Memory B cell (primary cell): ENCODE data around the gene SHH.
A peak's percentile ranks its signal among the peaks of the same experiment; 100 is the strongest.

ENCODE experiments used
- ATAC-seq: fragments of 150-1000 bp; cut with Tn5 transposase; 2 replicates; pipeline ENCODE4 v1.10.0; 2021; ENCODE audit warnings: low read depth, mild to moderate bottlenecking, moderate library complexity
- DNase-seq, 2 donors: peaks; one replicate each; pipeline ENCODE4 v3.0.0; 2022; ENCODE audit warnings: low spot score in 2 of 2
- H3K27ac Mint-ChIP-seq: one replicate; pipeline ENCODE4 v1.8.0; 2022; ENCODE audit warnings: mild to moderate bottlenecking, moderate library complexity, mixed read lengths
- H3K27me3 Mint-ChIP-seq: one replicate; pipeline ENCODE4 v1.8.0; 2022; ENCODE audit warnings: mixed read lengths
- H3K36me3 Mint-ChIP-seq: one replicate; pipeline ENCODE4 v1.8.0; 2022; ENCODE audit warnings: mild to moderate bottlenecking, mixed read lengths
- H3K4me1 Mint-ChIP-seq: one replicate; pipeline ENCODE4 v1.8.0; 2022; ENCODE audit warnings: mixed read lengths
- H3K4me3 Mint-ChIP-seq: one replicate; pipeline ENCODE4 v1.8.0; 2022; ENCODE audit warnings: mild to moderate bottlenecking, moderate library complexity, mixed read lengths
- H3K9me3 Mint-ChIP-seq: one replicate; pipeline ENCODE4 v1.8.0; 2022; ENCODE audit warnings: mixed read lengths

The SHH gene

DNA sequence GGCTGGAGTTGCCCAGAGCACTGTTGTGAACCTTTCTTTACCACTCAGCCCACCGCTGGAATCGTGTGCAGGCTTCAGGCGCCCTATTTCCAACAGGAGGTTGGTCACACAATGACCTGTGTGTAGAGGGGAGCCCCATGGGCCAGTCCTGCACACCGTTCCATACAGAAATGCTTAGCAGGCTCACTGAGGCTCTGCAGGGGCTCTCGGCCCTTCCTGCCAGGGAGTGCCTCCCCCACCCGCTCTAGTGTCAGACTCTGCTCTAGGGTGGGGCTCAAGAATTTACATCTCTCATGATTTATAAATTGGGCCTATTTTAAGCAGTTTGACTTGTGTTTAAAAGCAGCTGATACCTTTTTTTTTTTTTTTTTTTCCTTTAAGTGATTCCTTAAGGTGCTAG is 42.0 kb downstream of the SHH start:
- Mint-ChIP-seq H3K4me1 (peaks cover 5% of the 10 kb centered on the region), H3K9me3 (no peaks in the 10 kb centered on the region), H3K4me3 (no peak overlapping the region), H3K36me3 (peaks cover 31% of the 10 kb centered on the region), H3K27me3 (no peaks in the 10 kb centered on the region), H3K27ac (no peak overlapping the region)
- ATAC-seq: no peak
- DNase-seq: no peak

DNA sequence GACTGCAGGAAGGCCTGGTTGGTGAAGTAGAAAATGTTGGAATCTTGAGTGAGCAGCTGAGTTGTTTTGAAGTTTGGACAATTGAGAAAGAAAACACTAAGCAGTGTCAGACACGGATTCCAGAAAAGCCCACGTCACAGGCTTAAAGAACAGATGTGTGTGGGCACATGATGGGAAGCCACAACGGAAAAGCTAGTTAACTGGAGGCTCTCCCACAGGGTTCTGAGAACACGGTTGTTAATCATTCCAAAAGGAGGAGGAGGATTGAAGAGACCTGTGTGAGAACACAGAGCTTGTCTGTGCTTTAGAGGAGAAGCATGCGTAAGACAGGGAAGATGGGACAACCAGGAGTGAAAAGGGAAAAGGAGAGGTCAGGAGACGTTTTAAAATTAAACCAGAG is 42.6 kb downstream of the SHH start:
- ATAC-seq: no peak
- Mint-ChIP-seq H3K27ac (no peak overlapping the region), H3K27me3 (no peaks in the 10 kb centered on the region), H3K4me3 (no peak overlapping the region), H3K9me3 (no peaks in the 10 kb centered on the region), H3K4me1 (peaks cover 5% of the 10 kb centered on the region), H3K36me3 (peaks cover 26% of the 10 kb centered on the region)
- no peak for DNase-seq

DNA sequence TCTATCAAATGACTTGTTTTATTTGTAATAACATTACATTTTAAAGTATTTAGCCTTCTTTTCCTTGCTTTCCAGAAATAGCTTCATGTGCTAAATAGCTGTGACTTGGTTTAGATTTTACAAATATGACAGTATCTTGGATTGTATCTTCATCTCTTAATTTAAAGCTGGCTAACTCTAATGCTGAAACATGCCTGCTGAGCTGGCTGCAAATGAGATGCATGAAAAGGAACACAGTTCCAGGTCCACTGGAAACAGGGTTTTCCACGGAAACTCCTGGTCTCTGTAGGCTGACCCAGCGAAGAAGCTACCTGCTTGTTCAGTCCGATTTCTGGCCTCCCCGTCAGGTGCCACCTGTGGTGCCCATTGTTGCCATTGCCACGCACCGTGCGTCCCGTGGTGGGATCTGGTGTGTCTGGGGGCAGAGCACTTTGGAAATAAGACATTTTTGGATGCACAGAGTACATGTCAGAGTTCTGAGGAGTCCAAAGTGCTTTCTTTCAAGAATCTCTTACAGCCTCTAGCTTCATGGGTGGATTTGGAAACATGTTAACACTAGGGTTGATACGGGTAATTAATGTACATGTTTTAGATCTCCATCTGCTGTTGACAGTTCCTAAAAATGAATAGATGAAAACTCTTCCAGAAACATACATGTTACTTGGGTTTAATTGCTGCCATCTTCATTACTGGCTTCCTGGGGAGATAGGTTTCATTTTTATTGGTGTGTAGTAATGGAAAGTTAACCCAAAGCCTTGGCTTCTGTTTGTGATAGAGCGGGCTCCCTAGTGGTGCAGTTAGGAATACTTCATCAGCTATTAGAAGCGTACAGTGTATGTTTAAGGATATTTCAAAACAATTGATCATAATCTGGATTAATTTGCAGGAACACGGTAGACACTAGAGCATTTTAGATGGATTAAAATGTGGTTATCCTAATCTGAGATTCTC is 45.0 kb downstream of the SHH start:
- no peak overlapping the region for H3K4me3 Mint-ChIP-seq
- no peaks in the 10 kb centered on the region for H3K27me3 Mint-ChIP-seq
- peaks cover 20% of the 10 kb centered on the region for H3K4me1 Mint-ChIP-seq
- peaks cover 28% of the 10 kb centered on the region for H3K36me3 Mint-ChIP-seq
- peak overlapping the region; percentile 36 for H3K27ac Mint-ChIP-seq
- DNase-seq (no peak), ATAC-seq (no peak)
- no peaks in the 10 kb centered on the region for H3K9me3 Mint-ChIP-seq

DNA sequence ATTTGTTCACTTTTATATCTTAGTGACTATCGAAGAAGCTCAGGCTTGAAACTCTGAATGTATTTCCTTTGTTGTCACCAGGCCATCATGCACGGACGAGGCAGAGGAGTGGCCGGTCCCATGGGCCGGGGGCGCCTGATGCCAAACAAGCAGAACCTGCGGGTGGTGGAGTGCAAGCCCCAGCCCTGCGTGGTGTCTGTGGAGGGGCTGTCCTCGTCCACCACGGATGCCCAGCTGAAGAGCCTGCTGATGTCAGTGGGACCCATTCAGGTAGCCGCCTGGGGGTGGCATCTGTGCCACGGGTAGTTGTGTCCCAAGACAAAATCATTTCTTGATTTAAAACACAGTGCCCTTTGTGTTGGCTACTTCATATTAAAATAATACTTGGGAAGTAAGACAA is 45.9 kb downstream of the SHH start:
- DNase-seq (no peak), ATAC-seq (no peak)
- peaks cover 26% of the 10 kb centered on the region for H3K36me3 Mint-ChIP-seq
- no peak overlapping the region for H3K4me3 Mint-ChIP-seq
- no peak overlapping the region for H3K27ac Mint-ChIP-seq
- H3K9me3 Mint-ChIP-seq: no peaks in the 10 kb centered on the region
- peaks cover 22% of the 10 kb centered on the region for H3K4me1 Mint-ChIP-seq
- no peaks in the 10 kb centered on the region for H3K27me3 Mint-ChIP-seq

DNA sequence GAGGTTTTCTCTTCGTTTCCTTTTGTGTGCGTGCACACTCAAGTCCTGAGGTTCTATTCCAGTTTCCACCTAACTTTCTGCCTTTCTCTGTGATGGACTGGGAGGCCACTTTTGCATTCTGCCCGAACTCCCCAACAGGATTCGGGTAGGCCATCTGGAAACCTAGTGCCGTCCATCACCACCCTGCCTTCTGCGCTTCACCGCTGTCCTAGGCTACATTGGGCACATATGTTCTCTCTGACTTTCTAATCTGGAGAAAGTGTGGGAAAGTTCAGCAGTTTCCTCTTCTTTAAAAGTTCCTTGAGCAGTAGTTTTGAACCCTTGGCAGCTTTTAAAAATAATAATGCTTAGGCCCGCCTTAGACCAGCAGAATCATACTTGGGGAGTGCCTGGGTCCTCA is 46.8 kb downstream of the SHH start:
- Mint-ChIP-seq H3K9me3 (no peaks in the 10 kb centered on the region), H3K4me3 (no peak overlapping the region), H3K4me1 (peaks cover 24% of the 10 kb centered on the region), H3K36me3 (peaks cover 20% of the 10 kb centered on the region), H3K27me3 (no peaks in the 10 kb centered on the region), H3K27ac (no peak overlapping the region)
- DNase-seq (no peak), ATAC-seq (no peak)

DNA sequence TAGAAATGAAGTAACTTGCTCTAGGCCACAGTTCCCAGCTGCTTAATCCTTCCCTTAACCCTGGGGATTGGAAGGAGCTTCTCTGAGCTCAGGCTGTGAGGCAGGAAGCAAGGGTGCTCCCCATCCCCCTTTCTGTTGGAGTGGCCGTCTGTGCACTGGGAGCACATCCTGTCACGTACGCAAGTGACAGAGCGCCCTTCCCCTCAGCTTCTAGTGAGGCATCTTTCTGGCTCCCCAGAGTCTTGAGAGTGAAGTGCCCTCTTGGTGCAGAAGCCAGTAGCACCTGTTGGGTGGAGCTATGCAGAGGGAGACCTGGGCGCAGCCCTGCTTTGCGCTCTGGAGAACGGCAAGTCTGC is 47.8 kb downstream of the SHH start:
- peak; percentile 48 for ATAC-seq
- peak overlapping the region; percentile 70 for H3K27ac Mint-ChIP-seq
- H3K4me3 Mint-ChIP-seq: peak overlapping the region; percentile 57
- H3K27me3 Mint-ChIP-seq: no peaks in the 10 kb centered on the region
- H3K36me3 Mint-ChIP-seq: peaks cover 24% of the 10 kb centered on the region
- no peaks in the 10 kb centered on the region for H3K9me3 Mint-ChIP-seq
- peaks cover 23% of the 10 kb centered on the region for H3K4me1 Mint-ChIP-seq
- DNase-seq: no peak

DNA sequence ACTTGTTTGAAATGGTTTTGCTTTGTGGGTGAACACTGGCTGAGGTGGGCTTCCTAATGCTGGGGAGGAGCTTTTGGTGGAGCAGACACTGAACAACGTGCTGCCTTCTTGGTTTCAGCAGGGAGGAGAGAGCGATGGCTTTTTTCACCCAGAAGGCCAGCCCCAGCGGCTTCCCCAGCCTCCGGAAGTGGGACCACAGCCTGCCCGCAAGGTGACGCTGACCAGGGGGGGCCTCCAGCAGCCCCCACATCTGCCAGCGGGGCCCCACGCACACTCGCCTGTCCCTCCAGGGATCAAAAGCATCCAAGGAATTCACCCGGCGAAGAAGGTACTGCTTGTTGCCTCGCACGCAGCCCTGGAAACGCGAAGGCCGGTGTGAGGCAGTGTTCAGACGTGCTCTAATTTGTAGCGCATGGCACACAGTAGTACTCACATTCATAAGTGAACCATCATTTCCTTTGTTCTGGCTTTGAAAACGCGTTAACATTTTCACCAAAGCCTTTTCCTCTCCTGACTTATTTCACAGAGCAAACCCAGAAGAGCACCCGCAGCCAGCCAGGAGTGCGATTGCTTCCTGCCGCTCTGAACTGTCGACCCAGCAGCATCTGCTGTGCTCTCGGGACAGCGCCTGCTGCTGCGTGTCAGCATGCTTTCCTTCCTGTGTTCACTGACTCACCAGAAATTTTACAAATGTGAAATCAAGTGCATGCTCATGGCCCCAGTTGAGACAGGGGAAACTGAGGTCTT is 48.4 kb downstream of the SHH start:
- Mint-ChIP-seq H3K9me3 (no peaks in the 10 kb centered on the region), H3K27me3 (no peaks in the 10 kb centered on the region), H3K36me3 (peaks cover 23% of the 10 kb centered on the region), H3K4me1 (peaks cover 23% of the 10 kb centered on the region), H3K27ac (peak overlapping the region; percentile 70), H3K4me3 (peak overlapping the region; percentile 57)
- DNase-seq: no peak
- ATAC-seq: peak; percentile 47

DNA sequence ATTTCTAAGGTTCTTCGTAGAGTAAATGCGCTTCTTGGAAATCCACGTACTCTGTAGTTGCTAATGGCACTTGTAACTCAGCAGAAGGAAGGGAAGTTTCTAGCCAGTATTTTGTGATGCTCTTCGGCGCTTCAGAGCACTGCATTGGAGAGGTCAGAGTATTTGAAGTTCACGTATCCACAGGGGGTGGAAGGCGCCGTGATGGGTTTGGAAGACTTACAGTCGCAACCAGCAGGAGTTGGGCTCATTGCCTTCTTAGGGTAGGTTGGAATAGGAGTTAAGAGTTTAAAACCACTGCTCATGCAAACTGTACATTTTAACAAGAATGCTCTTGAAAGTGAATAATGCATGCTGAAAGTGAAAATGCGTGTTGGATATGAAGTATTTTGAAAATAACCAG is 49.1 kb downstream of the SHH start:
- Mint-ChIP-seq H3K4me3 (no peak overlapping the region), H3K36me3 (peaks cover 21% of the 10 kb centered on the region), H3K27me3 (no peaks in the 10 kb centered on the region), H3K27ac (peak overlapping the region; percentile 46), H3K4me1 (peaks cover 21% of the 10 kb centered on the region), H3K9me3 (no peaks in the 10 kb centered on the region)
- DNase-seq (no peak), ATAC-seq (no peak)

DNA sequence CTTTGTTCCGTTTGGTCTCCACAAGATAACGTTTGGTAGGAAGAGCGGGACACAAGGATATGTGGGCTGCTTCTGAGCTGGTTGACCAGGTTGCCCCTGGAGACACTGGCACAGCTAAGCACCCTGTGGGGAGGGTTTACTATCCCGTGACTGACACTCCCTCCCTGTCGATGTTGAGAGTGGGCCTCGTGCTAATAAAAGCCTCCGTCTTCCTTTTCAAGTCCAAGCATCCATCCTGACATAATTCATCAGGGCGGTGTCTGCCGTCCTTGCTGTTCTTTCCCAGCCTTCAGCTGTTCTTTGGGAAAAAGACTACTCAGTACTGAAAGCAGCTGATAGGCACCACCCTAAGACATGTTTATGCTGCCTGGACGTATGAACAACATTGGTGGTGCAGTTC is 49.6 kb downstream of the SHH start:
- no peak for ATAC-seq
- no peaks in the 10 kb centered on the region for H3K9me3 Mint-ChIP-seq

DNA sequence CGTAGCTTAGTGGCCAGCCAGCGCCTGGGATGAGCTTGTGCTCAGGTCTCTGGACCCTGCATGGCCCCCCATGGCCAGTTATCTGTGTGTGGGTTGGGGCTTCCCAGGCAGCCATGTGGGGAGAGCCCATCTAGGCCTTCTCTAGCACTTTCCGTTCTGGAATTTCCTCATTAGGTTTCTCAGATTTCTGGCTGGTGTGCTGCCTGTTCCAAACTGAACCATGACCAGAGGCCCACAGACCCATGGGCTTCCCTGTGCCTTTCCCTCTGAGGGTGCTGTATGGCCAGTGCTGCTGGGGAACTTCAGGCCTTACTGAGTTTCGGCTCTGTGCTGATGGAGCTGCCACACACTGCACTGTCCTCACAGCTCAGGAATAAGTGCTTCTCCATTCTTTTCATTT is 50.2 kb downstream of the SHH start:
- peak overlapping the region; percentile 2 for H3K27ac Mint-ChIP-seq
- no peaks in the 10 kb centered on the region for H3K9me3 Mint-ChIP-seq
- DNase-seq: no peak
- peaks cover 18% of the 10 kb centered on the region for H3K36me3 Mint-ChIP-seq
- peaks cover 21% of the 10 kb centered on the region for H3K4me1 Mint-ChIP-seq
- no peak overlapping the region for H3K4me3 Mint-ChIP-seq
- H3K27me3 Mint-ChIP-seq: no peaks in the 10 kb centered on the region
- no peak for ATAC-seq

More for the DNA sequence above, 49.6 kb downstream of the SHH start:
- H3K36me3 Mint-ChIP-seq: peaks cover 21% of the 10 kb centered on the region
- H3K4me3 Mint-ChIP-seq: no peak overlapping the region
- no peaks in the 10 kb centered on the region for H3K27me3 Mint-ChIP-seq
- peaks cover 21% of the 10 kb centered on the region for H3K4me1 Mint-ChIP-seq
- DNase-seq: no peak
- H3K27ac Mint-ChIP-seq: peak overlapping the region; percentile 46

DNA sequence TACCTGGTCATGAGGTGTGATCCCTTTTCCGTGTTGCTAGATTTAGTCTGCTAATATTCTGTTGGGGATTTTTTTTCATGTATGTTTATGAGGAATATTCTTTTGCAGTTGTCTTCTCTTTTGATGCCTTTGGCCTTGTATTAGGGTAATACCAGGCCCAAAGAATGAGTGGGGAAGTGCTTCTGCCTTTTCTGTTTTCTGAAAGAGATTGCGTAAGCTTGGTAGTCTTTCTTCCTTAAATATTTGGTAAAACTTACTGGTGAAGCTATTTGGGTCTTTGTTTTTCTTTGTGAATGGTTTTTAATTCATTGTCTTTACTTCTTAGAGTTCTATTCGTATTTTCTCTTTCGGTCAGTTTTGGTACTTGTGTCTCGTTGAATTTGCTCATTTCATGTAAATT is 51.1 kb downstream of the SHH start:
- Mint-ChIP-seq H3K27ac (no peak overlapping the region), H3K36me3 (peaks cover 20% of the 10 kb centered on the region), H3K4me3 (no peak overlapping the region)

DNA sequence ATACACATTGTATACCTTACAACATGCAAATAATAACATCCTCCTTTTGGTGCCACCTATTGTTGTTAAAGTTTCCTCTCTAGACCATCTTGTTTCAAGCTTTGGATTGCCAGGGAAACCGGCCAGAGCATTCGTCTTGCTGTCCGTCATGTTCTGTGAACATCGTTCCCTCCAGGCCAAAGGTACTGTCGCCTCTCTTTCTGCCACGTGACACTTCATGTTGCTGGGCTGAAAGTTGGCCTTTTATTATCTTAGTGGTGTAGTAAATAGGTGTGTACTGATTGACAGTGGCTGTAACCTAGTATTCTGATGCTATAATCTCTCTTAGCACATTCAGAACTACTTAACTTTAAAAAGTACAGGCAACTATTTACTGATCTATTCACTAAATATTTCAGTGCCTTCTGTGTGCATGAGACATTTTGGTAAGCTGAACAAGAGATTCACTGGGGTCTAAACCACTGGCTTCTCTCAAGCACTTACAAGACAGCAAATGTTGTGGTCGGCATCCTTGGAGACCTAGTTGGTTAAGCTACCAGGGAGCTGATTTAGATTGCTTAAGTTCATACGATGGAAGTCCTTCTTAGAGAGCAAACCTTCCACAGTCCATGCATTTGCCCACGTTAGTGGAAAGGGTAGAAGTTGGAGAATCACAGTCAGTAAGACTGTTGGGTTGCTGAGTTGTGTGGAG is 52.4 kb downstream of the SHH start:
- Mint-ChIP-seq H3K27me3 (no peaks in the 10 kb centered on the region), H3K36me3 (peaks cover 20% of the 10 kb centered on the region), H3K4me3 (no peak overlapping the region), H3K9me3 (no peaks in the 10 kb centered on the region), H3K4me1 (peaks cover 31% of the 10 kb centered on the region), H3K27ac (no peak overlapping the region)
- ATAC-seq (no peak), DNase-seq (no peak)

More for the DNA sequence above, 51.1 kb downstream of the SHH start:
- DNase-seq (no peak), ATAC-seq (no peak)
- Mint-ChIP-seq H3K4me1 (peaks cover 26% of the 10 kb centered on the region), H3K27me3 (no peaks in the 10 kb centered on the region), H3K9me3 (no peaks in the 10 kb centered on the region)

DNA sequence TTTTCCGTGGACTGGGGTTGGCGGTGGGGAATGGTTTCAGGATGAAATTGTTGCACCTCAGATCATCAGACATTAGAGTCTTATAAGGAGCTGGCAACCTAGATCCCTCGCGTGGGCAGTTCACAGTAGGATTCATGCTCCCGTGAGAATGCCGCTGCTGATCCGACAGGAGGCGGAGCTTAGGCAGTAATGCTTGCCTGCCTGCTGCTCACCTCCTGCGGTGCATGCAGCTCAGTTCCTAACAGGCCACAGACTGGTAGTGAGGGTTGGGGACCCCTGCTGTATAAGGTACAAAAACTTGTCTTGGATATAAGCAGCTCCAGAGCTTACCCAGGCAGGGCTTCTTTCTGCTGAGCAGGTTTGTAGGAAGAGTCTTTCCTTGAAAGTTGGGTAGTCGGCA is 53.9 kb downstream of the SHH start:
- Mint-ChIP-seq H3K4me3 (no peak overlapping the region), H3K4me1 (peaks cover 37% of the 10 kb centered on the region), H3K27ac (no peak overlapping the region), H3K9me3 (no peaks in the 10 kb centered on the region), H3K36me3 (peaks cover 20% of the 10 kb centered on the region), H3K27me3 (no peaks in the 10 kb centered on the region)
- DNase-seq (no peak), ATAC-seq (no peak)

DNA sequence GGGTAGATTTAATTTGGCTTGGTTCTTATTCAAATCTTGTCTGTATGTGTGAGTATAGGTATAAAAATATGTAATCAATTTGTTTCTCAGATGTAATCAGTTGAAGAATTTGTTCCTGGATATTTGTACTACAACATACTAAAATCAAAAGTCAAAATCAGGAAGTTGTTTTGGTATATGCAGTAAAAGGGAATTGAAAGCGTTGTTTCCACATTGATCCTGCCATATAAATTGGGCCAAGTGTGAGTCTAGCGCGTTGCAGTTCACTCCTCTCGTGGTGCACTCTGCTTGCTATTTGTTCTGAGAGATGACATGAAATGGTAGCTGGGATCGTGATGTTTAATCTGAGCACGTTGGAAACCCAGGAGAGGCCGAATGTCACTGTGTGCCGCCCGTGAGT is 55.9 kb downstream of the SHH start:
- ATAC-seq (peak; percentile 88), DNase-seq (peak in 1 of 2 donors; percentile 23)
- Mint-ChIP-seq H3K4me1 (peaks cover 42% of the 10 kb centered on the region), H3K4me3 (peak overlapping the region; percentile 41), H3K27me3 (no peaks in the 10 kb centered on the region), H3K27ac (peak overlapping the region; percentile 79), H3K36me3 (peaks cover 15% of the 10 kb centered on the region), H3K9me3 (no peaks in the 10 kb centered on the region)
